ENCODE measurements around the gene OTOGL. TPM values are rescaled to one million over a fixed set of nuclear protein-coding genes. Genes with fewer than 3 reads are reported as not detected.

The OTOGL gene
- polyA plus RNA-seq, 2 of the 4 experiments (the other 2 are of a cell fraction) = 0.04 TPM; not detected in 1

DNA sequence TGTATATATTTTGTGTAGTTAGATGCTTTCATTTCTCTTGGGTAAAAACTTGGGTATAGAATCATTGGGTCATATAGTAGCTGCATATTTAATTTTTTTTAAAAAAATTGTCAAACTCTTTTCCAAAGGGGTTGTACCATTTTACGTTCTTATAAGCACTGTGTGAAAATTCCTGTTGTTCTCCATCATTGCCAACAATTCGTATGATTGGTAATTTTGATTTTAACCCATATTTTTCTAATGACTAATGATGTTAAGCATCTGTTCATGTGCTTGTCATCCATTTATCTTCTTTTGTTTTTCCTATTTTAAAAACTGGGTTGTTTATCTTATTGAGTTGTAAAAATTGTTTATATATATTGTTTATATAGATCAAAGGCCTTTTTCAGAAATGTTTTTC lies 77.4 kb downstream of the OTOGL start:
- no peak overlapping the region for H3K4me3 ChIP-seq
- ATAC-seq (no peak), FAIRE-seq (no peak), DNase-seq (ENCODE audit: low read depth in 1 of 2, low spot score in 1 of 2) (no peak)
- no peaks in the 10 kb centered on the region for H3K9me3 ChIP-seq
- H3K4me1 ChIP-seq = no peaks in the 10 kb centered on the region
- ChIA-PET CTCF (no interaction called here), POLR2A (no interaction called here)
- TF ChIP-seq, protein P1, sequence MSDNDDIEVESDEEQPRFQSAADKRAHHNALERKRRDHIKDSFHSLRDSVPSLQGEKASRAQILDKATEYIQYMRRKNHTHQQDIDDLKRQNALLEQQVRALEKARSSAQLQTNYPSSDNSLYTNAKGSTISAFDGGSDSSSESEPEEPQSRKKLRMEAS (IDR thresholded peaks at IDR 0.05) = no peak
- TF ChIP-seq RCOR1 (IDR thresholded peaks at IDR 0.05; ENCODE audit: low read depth, low read length) (no peak), CBX2 (IDR thresholded peaks at IDR 0.05; ENCODE audit: borderline replicate concordance, low read depth) (no peak), BCL3 (IDR thresholded peaks at IDR 0.05) (no peak), CHD4 (IDR thresholded peaks at IDR 0.05; ENCODE audit: borderline replicate concordance) (no peak), NFE2L2 (conservative IDR thresholded peaks at IDR 0.05; ENCODE audit: low read length) (no peak), E2F6 (IDR thresholded peaks at IDR 0.05; ENCODE audit: borderline replicate concordance, low read depth) (no peak), PHF8 (IDR thresholded peaks at IDR 0.05; ENCODE audit: borderline replicate concordance, low read depth) (no peak), FOSL2 (IDR thresholded peaks at IDR 0.05) (no peak), FOSL2 (CRISPR knock-in tag; IDR thresholded peaks at IDR 0.05) (no peak), MAZ (IDR thresholded peaks at IDR 0.05; ENCODE audit: borderline replicate concordance, low read depth, low read length) (no peak), BHLHE40 (IDR thresholded peaks at IDR 0.05; ENCODE audit: low read depth, low read length) (no peak)
- 56% methylated on average over 2 of the region's 2 CpGs for WGBS (ENCODE audit: missing lambda C conversion rate)
- no peak overlapping the region for H3K27ac ChIP-seq
- H3K4me2 ChIP-seq = no peak overlapping the region

- ChIA-PET POLR2A (no interaction called here), CTCF (interaction anchor here (1.4 kb wide), 1 partner anchor 8 kb away, joined by 4 read pairs; no protein-coding TSS in a partner anchor)
- no peak for TF ChIP-seq CHD4 (IDR thresholded peaks at IDR 0.05; ENCODE audit: borderline replicate concordance)
- no peak for TF ChIP-seq HES2 (IDR thresholded peaks at IDR 0.05)
- no peak for TF ChIP-seq HOXA7 (CRISPR knock-in tag; IDR thresholded peaks at IDR 0.05)
- TF ChIP-seq EHF (CRISPR knock-in tag; IDR thresholded peaks at IDR 0.05) = no peak
- TF ChIP-seq CBX8 (IDR thresholded peaks at IDR 0.05) = no peak
- TF ChIP-seq JUNB (IDR thresholded peaks at IDR 0.05) = no peak
- TF ChIP-seq ZC3H11A (IDR thresholded peaks at IDR 0.05) = no peak
- TF ChIP-seq, protein P2, sequence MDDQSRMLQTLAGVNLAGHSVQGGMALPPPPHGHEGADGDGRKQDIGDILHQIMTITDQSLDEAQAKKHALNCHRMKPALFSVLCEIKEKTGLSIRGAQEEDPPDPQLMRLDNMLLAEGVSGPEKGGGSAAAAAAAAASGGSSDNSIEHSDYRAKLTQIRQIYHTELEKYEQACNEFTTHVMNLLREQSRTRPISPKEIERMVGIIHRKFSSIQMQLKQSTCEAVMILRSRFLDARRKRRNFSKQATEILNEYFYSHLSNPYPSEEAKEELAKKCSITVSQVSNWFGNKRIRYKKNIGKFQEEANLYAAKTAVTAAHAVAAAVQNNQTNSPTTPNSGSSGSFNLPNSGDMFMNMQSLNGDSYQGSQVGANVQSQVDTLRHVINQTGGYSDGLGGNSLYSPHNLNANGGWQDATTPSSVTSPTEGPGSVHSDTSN (IDR thresholded peaks at IDR 0.05) = no peak
- TF ChIP-seq, protein P3, sequence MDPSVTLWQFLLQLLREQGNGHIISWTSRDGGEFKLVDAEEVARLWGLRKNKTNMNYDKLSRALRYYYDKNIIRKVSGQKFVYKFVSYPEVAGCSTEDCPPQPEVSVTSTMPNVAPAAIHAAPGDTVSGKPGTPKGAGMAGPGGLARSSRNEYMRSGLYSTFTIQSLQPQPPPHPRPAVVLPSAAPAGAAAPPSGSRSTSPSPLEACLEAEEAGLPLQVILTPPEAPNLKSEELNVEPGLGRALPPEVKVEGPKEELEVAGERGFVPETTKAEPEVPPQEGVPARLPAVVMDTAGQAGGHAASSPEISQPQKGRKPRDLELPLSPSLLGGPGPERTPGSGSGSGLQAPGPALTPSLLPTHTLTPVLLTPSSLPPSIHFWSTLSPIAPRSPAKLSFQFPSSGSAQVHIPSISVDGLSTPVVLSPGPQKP (IDR thresholded peaks at IDR 0.05; ENCODE audit: low read depth, low read length) = no peak
- TF ChIP-seq JUN (IDR thresholded peaks at IDR 0.05) = no peak
- no peak for TF ChIP-seq TFCP2L1 (CRISPR knock-in tag; IDR thresholded peaks at IDR 0.05)
- TF ChIP-seq FOSB (CRISPR knock-in tag; IDR thresholded peaks at IDR 0.05) = no peak
- TF ChIP-seq RAD21 (conservative IDR thresholded peaks at IDR 0.05 in 1 of 2, IDR thresholded peaks at IDR 0.05 in 1 of 2) = no peak
- no peak for TF ChIP-seq HOXB5 (CRISPR knock-in tag; IDR thresholded peaks at IDR 0.05)
- no peak for TF ChIP-seq ZNF302 (CRISPR knock-in tag; IDR thresholded peaks at IDR 0.05)
- TF ChIP-seq, protein P4, sequence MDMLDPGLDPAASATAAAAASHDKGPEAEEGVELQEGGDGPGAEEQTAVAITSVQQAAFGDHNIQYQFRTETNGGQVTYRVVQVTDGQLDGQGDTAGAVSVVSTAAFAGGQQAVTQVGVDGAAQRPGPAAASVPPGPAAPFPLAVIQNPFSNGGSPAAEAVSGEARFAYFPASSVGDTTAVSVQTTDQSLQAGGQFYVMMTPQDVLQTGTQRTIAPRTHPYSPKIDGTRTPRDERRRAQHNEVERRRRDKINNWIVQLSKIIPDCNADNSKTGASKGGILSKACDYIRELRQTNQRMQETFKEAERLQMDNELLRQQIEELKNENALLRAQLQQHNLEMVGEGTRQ (IDR thresholded peaks at IDR 0.05) = no peak
- no peak for TF ChIP-seq EP300 (IDR thresholded peaks at IDR 0.05)
- TF ChIP-seq HDAC2 (IDR thresholded peaks at IDR 0.05) = no peak
- TF ChIP-seq CBX2 (IDR thresholded peaks at IDR 0.05; ENCODE audit: borderline replicate concordance, low read depth) = no peak
- no peak for TF ChIP-seq E2F6 (IDR thresholded peaks at IDR 0.05; ENCODE audit: borderline replicate concordance, low read depth)
- H3K4me2 ChIP-seq = no peak overlapping the region
- no peaks in the 10 kb centered on the region for H3K9me3 ChIP-seq
- H3K27ac ChIP-seq = no peak overlapping the region
- FAIRE-seq (no peak), DNase-seq (ENCODE audit: low read depth in 1 of 2, low spot score in 1 of 2) (no peak), ATAC-seq (no peak)
- 43% methylated on average over 3 of the region's 3 CpGs for WGBS (ENCODE audit: missing lambda C conversion rate)
- no peak overlapping the region for H3K4me3 ChIP-seq
- no peaks in the 10 kb centered on the region for H3K4me1 ChIP-seq
Observed at GRCh38 chr12:80178846-80179245, 79.5 kb downstream of the OTOGL start.
